ENCODE results near the gene NPLOC4.

- TF ChIP-seq CTCF (IDR thresholded peaks at IDR 0.05; ENCODE audit: low read depth, low read length, missing input control) (no peak), SP1 (IDR thresholded peaks at IDR 0.05) (no peak), RAD21 (IDR thresholded peaks at IDR 0.05) (no peak), GABPA (IDR thresholded peaks at IDR 0.05 in 1 of 2, conservative IDR thresholded peaks at IDR 0.05 in 1 of 2) (no peak), FOXA1 (IDR thresholded peaks at IDR 0.05) (no peak), ZBTB33 (IDR thresholded peaks at IDR 0.05) (no peak), MAX (IDR thresholded peaks at IDR 0.05) (no peak), HNF4G (IDR thresholded peaks at IDR 0.05) (no peak), JUND (IDR thresholded peaks at IDR 0.05) (no peak), EGR1 (IDR thresholded peaks at IDR 0.05; ENCODE audit: low read depth in 2 of 2) (no peak)
Measured at GRCh38 chr17:81532490-81533287, 104.2 kb downstream of the NPLOC4 start.
